Gastroesophageal sphincter (tissue), 4 donors: ENCODE measurements around the gene USP5. TPM values are rescaled to one million over a fixed set of nuclear protein-coding genes. Genes with fewer than 3 reads are reported as not detected.
A peak's percentile ranks its signal among the peaks of the same experiment; 100 is the strongest.

Experiments
- ATAC-seq: fragments of 150-250 bp; one replicate; pipeline ENCODE4 v1.9.1; 2016; ENCODE audit warnings: mild to moderate bottlenecking, moderate library complexity
- H3K27ac ChIP-seq, 4 donors: fragments of 200-600 bp; sonication (generic) in 3 of 4; 1 replicate in 3 of 4; 2 replicates in 1 of 4; pipeline ENCODE4 v1.5.1; 2016 to 2019
- H3K27me3 ChIP-seq: fragments of 200-600 bp; sonication (generic); one replicate; pipeline ENCODE4 v1.5.1; 2019
- H3K36me3 ChIP-seq, 2 donors: fragments of 200-600 bp; sonication (generic); one replicate each; pipeline ENCODE4 v1.5.1; 2019; ENCODE audit warnings: control low read depth in 1 of 2
- H3K4me1 ChIP-seq, 3 donors: fragments of 200-600 bp; sonication (generic); 1 replicate in 2 of 3; 2 replicates in 1 of 3; pipeline ENCODE4 v1.5.1; 2016 to 2019; ENCODE audit warnings: control low read depth in 2 of 3
- H3K4me3 ChIP-seq, 2 donors: fragments of 200-600 bp; sonication (generic); one replicate each; pipeline ENCODE4 v1.5.1; 2019; ENCODE audit warnings: mild to moderate bottlenecking in 1 of 2, moderate library complexity in 1 of 2
- H3K9me3 ChIP-seq, 3 donors: fragments of 200-600 bp; sonication (generic); one replicate each; pipeline ENCODE4 v1.5.1; 2017 to 2019; ENCODE audit warnings: control low read depth in 2 of 3
- CTCF ChIP-seq, 4 experiments: fragments of 200-600 bp in 2 of 4; fragments of 450-650 bp in 2 of 4; sonication (generic) in 1 of 4; IDR thresholded peaks; one replicate each; pipeline ENCODE4 v1.5.1; 2017 to 2019; ENCODE audit warnings: antibody characterized with exemption in 4 of 4, mild to moderate bottlenecking in 2 of 4, moderate library complexity in 2 of 4
- EP300 ChIP-seq: sonication (generic); formaldehyde crosslinking; IDR thresholded peaks from one replicate; pipeline ENCODE4 v1.6.1; 2017; ENCODE audit warnings: antibody characterized with exemption, mild to moderate bottlenecking
- POLR2A ChIP-seq, 2 donors: fragments of 450-650 bp; IDR thresholded peaks; one replicate each; pipeline ENCODE4 v1.6.1; 2017; ENCODE audit warnings: antibody characterized with exemption in 2 of 2, mild to moderate bottlenecking in 2 of 2, moderate library complexity in 1 of 2
- POLR2AphosphoS5 ChIP-seq: sonication (generic); formaldehyde crosslinking; IDR thresholded peaks from one replicate; pipeline ENCODE4 v1.6.1; 2017; ENCODE audit warnings: antibody characterized with exemption
- WGBS, 2 donors: methylation state at CpG; one replicate each; pipeline ENCODE4 v1.1.5; 2018; ENCODE audit warnings: low coverage in 1 of 2; 5-methylcytosine and 5-hydroxymethylcytosine counted together
- total RNA-seq, 4 donors: library from RNA; depleted of rRNA; stranded (reverse); fragments of >200 nt; gene quantifications; one replicate each; pipeline ENCODE4 v1.1.0, GENCODE V29; 2016

The USP5 gene
- total RNA-seq, 4 donors from 2014 or later: 43.4 to 70.9 (median 65.0) TPM

DNA sequence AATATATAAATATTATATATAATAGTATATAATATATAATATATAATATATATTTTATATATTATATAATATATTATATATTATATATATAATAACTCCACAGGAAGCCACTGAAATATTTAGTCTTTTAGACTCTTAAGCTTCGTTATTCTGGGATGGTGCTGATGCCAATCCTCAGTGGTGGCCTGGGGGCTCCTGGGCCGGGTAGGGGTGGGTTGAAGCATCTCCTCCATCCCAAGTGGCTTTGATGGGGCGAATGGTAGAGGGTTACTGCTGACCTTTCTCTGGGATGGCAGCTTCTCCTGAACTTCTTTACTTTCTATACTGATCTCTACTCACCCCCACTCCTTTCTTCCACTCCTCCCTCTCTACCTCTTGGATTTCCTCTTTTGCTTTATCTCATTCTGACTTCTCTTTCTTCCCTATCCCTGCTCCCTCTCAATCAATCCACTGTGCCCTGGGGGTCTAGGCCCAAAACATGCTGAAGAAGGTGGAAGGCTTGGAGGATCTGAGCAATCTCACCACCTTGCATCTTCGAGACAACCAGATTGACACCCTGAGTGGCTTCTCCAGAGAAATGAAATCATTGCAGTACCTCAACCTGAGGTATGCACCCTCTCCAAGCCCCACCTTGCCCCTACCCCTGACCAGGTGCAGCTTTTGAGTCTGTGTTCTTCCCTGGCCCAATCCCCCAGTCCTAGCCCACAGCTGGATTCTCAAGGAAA lies 57.6 kb downstream of the USP5 start:
- peaks cover 0 to 21% (median 4%) of the 10 kb centered on the region in 3 donors for H3K4me1 ChIP-seq
- peaks cover 0 to 24% of the 10 kb centered on the region in 2 donors for H3K36me3 ChIP-seq
- no peak overlapping the region for H3K4me3 ChIP-seq
- ATAC-seq: no peak
- TF ChIP-seq POLR2A (IDR thresholded peaks at IDR 0.05) (no peak), POLR2AphosphoS5 (no peak), CTCF (IDR thresholded peaks at IDR 0.05) (no peak), EP300 (no peak)
- no peaks in the 10 kb centered on the region for H3K9me3 ChIP-seq
- H3K27me3 ChIP-seq: no peaks in the 10 kb centered on the region
- 88 to 100% methylated on average over 2 to 3 of the region's 4 CpGs for WGBS, 2 donors
- no peak overlapping the region for H3K27ac ChIP-seq

DNA sequence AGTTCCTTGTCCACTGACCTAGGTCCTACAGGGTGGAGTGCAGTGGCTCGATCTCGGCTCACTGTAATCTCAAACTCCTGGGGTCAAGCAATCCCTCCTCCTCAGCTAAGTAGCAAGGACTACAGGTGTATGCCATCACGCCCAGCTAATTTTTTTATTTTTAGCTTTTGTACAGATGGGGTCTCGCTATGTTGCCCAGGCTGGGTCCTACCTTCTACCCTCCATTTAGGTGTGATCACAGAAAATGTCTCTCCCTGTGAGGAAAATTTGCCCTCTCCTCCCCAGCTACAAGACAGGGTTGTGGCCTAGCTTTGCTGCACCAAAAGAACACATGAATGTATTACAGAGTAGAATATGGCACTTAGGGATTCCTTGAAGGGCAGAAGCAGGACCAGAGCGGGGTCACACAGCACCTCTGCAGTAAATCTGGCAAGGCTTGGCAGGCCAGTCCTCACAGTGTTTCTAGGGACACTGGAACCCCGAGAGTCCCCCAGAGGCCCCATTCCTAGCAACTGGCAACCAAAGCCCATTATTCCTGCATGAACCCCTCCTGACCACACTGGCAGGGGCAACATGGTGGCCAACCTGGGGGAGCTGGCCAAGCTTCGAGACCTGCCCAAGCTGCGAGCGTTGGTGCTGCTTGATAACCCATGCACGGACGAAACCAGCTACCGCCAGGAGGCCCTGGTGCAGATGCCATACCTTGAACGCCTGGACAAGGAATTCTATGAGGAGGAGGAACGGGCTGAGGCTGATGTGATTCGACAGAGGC lies 60.4 kb downstream of the USP5 start:
- no peak for ATAC-seq
- H3K9me3 ChIP-seq: no peaks in the 10 kb centered on the region
- H3K4me3 ChIP-seq: no peak overlapping the region
- TF ChIP-seq CTCF (IDR thresholded peaks at IDR 0.05): no peak
- TF ChIP-seq POLR2AphosphoS5: no peak
- TF ChIP-seq POLR2A (IDR thresholded peaks at IDR 0.05): no peak
- no peak for TF ChIP-seq EP300
- peaks cover 0 to 31% (median 15%) of the 10 kb centered on the region in 3 donors for H3K4me1 ChIP-seq
- H3K27ac ChIP-seq: no peak overlapping the region
- H3K36me3 ChIP-seq: peaks cover 0 to 21% of the 10 kb centered on the region in 2 donors
- no peaks in the 10 kb centered on the region for H3K27me3 ChIP-seq
- WGBS, 2 donors: 87 to 88% methylated on average over 7 to 8 of the region's 15 CpGs

GRCh38 chr12:6914246-6914946 lies 62.4 kb downstream of the USP5 start, which contains the start of gene ENO2:
Gene ENO2 (plus strand): TSS chr12:6914580. CDS start chr12:6915833, 1,253 bp downstream.
- H3K9me3 ChIP-seq: no peaks in the 10 kb centered on the region
- 0% methylated on average over 14 to 15 of the region's 68 CpGs for WGBS, 2 donors
- TF ChIP-seq POLR2AphosphoS5: peak; percentile 26
- peak in 1 of 4 experiments; percentile 24 for TF ChIP-seq CTCF (IDR thresholded peaks at IDR 0.05)
- no peak for TF ChIP-seq EP300
- TF ChIP-seq POLR2A (IDR thresholded peaks at IDR 0.05): peak; percentile 40 to 54
- peak; percentile 96 for ATAC-seq
- no peaks in the 10 kb centered on the region for H3K27me3 ChIP-seq
- H3K27ac ChIP-seq: peak within 1 kb of the TSS; percentile 58 to 92 (median 90)
- H3K4me3 ChIP-seq: peak within 1 kb of the TSS; percentile 65 to 87
- peaks cover 0 to 31% (median 15%) of the 10 kb centered on the region in 3 donors for H3K4me1 ChIP-seq
- H3K36me3 ChIP-seq: peaks cover 0 to 34% of the 10 kb centered on the region in 2 donors

DNA sequence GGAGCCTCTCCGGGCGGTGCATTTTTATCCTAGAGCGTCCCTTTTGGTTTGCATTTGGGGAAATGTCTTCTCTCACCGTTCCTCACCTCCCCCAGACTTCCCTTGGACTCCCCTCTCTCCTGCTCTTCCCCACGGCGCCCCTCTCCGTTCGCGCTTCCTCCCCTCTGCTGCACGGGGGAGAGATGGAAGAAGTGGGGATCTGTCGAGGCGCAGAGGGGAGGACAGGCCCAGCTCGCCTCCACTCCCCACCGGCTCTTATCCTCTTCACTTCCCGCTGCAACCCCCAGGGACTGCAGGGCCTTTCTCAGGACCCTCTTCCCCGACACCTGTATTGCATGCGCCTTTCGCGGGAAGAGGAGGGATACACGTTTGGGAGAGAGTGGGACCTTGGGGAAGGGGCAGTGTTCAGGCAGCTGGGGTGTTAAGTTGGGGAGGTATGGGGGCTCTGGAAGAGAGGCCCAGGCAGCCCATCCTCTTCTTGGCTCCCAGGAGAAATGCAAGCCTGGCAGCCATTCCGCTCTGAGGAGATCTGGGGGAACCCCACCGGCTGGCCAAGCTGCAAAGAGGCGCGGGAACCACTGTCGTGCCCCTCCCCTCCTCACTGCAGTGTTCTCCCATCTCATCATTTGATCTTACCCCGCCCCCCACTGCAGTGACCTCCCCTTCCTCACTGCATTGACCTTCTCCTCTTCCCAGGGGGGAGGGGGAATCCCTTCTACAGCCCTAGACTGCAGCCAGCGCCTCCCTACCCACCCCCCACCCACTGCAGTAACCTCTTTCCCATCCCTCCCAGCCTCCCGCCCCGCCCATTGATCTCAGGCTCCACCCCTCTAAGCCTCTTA lies 63.2 kb downstream of the USP5 start:
- peak overlapping the region; percentile 65 to 87 for H3K4me3 ChIP-seq
- no peaks in the 10 kb centered on the region for H3K9me3 ChIP-seq
- peaks cover 0 to 42% of the 10 kb centered on the region in 2 donors for H3K36me3 ChIP-seq
- 6 to 9% methylated on average over 7 to 14 of the region's 29 CpGs for WGBS, 2 donors
- H3K27ac ChIP-seq: peak overlapping the region; percentile 58 to 92 (median 90)
- TF ChIP-seq POLR2A (IDR thresholded peaks at IDR 0.05) (no peak), EP300 (no peak)
- no peaks in the 10 kb centered on the region for H3K27me3 ChIP-seq
- ATAC-seq: no peak
- H3K4me1 ChIP-seq: peaks cover 0 to 31% (median 15%) of the 10 kb centered on the region in 3 donors
